SH-SY5Y (cell line): Measurements from ENCODE around the gene VIPR2.

Source experiments
- GATA2 ChIP-seq: IDR thresholded peaks from 2 replicates; pipeline ENCODE4 v1.6.1; 2011; ENCODE audit warnings: mild to moderate bottlenecking, low read depth, low read length
- GATA3 ChIP-seq: IDR thresholded peaks from 2 replicates; pipeline ENCODE4 v1.6.1; 2011; ENCODE audit warnings: low read depth, mild to moderate bottlenecking, low read length, moderate library complexity

- TF ChIP-seq GATA3: no peak
- TF ChIP-seq GATA2: no peak
Observed at GRCh38 chr7:159153511-159153910, 8.8 kb upstream of the VIPR2 start.
